Subcutaneous adipose tissue (tissue), 4 donors: ENCODE measurements around the gene NUDT21. TPM values are rescaled to one million over a fixed set of nuclear protein-coding genes. Genes with fewer than 3 reads are reported as not detected.

Experiments
- CTCF ChIP-seq: fragments of 450-650 bp; IDR thresholded peaks from one replicate; pipeline ENCODE4 v1.5.1; 2016; ENCODE audit warnings: low read depth, mild to moderate bottlenecking, control low read depth, antibody characterized with exemption, moderate library complexity
- total RNA-seq, 4 donors: library from RNA; depleted of rRNA; stranded (reverse); fragments of >200 nt; gene quantifications; one replicate each; pipeline ENCODE4 v1.1.0, GENCODE V29; 2016

The NUDT21 gene
- total RNA-seq, 4 donors from 2014 or later = 37.1 to 57.2 (median 39.8) TPM

GRCh38 chr16:56481468-56482122, 30.5 kb upstream of the NUDT21 start:
- TF ChIP-seq CTCF = no peak

GRCh38 chr16:56480776-56481467, 29.8 kb upstream of the NUDT21 start:
- TF ChIP-seq CTCF = no peak

- TF ChIP-seq CTCF = no peak
Measured at GRCh38 chr16:56479469-56479868, 28.3 kb upstream of the NUDT21 start.

- no peak for TF ChIP-seq CTCF
Measured at GRCh38 chr16:56478281-56479049, 27.3 kb upstream of the NUDT21 start.

- TF ChIP-seq CTCF = no peak
Measured at GRCh38 chr16:56477096-56477878, 26.2 kb upstream of the NUDT21 start.

GRCh38 chr16:56475201-56475600, 24.1 kb upstream of the NUDT21 start:
- no peak for TF ChIP-seq CTCF
